ENCODE measurements around the gene SRSF1. TPM values are rescaled to one million over a fixed set of nuclear protein-coding genes. Genes with fewer than 3 reads are reported as not detected.

Gene SRSF1
- polyA plus RNA-seq (2013, experiment 1 of 2), result 308 TPM
- 250 TPM for polyA plus RNA-seq (2013, experiment 2 of 2)

- H3K4me1 ChIP-seq (ENCODE audit: insufficient read depth, low read length), result peaks cover 17% of the 10 kb centered on the region
- H3K36me3 ChIP-seq (ENCODE audit: insufficient read depth, low read length), result peaks cover 40% of the 10 kb centered on the region
- no peaks in the 10 kb centered on the region for H3K9me3 ChIP-seq (ENCODE audit: insufficient read depth, low read depth, low read length)
- under 1% methylated on average over 86 of the region's 86 CpGs for WGBS
- peak within 1 kb of the TSS; percentile 98 for H3K27ac ChIP-seq (ENCODE audit: low read depth, low read length)
- H3K9ac ChIP-seq (ENCODE audit: low read depth, low read length), result peak within 1 kb of the TSS; percentile 99
- peak within 1 kb of the TSS; percentile 83 for H3K4me3 ChIP-seq (ENCODE audit: low read length)
- H3K27me3 ChIP-seq (ENCODE audit: insufficient read depth, low read length), result no peaks in the 10 kb centered on the region
These were observed at the start of gene SRSF1 for GRCh38 chr17:58006924-58007780. SRSF1 (minus strand) TSS chr17:58007246; CDS start chr17:58007137, 109 bp downstream.

GRCh38 chr17:58056476-58056875, 49.4 kb upstream of the SRSF1 start:
- Histone ChIP-seq H3K9ac (ENCODE audit: low read depth, low read length) (no peak overlapping the region), H3K4me3 (ENCODE audit: low read length) (no peak overlapping the region), H3K4me1 (ENCODE audit: insufficient read depth, low read length) (no peaks in the 10 kb centered on the region), H3K9me3 (ENCODE audit: insufficient read depth, low read depth, low read length) (no peaks in the 10 kb centered on the region), H3K27ac (ENCODE audit: low read depth, low read length) (no peak overlapping the region), H3K27me3 (ENCODE audit: insufficient read depth, low read length) (no peaks in the 10 kb centered on the region), H3K36me3 (ENCODE audit: insufficient read depth, low read length) (no peaks in the 10 kb centered on the region)

GRCh38 chr17:58054641-58055040, 47.6 kb upstream of the SRSF1 start:
- Histone ChIP-seq H3K4me1 (ENCODE audit: insufficient read depth, low read length) (no peaks in the 10 kb centered on the region), H3K36me3 (ENCODE audit: insufficient read depth, low read length) (no peaks in the 10 kb centered on the region), H3K9me3 (ENCODE audit: insufficient read depth, low read depth, low read length) (no peaks in the 10 kb centered on the region), H3K4me3 (ENCODE audit: low read length) (no peak overlapping the region), H3K27me3 (ENCODE audit: insufficient read depth, low read length) (no peaks in the 10 kb centered on the region), H3K9ac (ENCODE audit: low read depth, low read length) (no peak overlapping the region), H3K27ac (ENCODE audit: low read depth, low read length) (no peak overlapping the region)
- 85% methylated on average over 6 of the region's 6 CpGs for WGBS

GRCh38 chr17:58052945-58053715, 46.1 kb upstream of the SRSF1 start:
- 88% methylated on average over 8 of the region's 8 CpGs for WGBS
- H3K36me3 ChIP-seq (ENCODE audit: insufficient read depth, low read length), result no peaks in the 10 kb centered on the region
- H3K9ac ChIP-seq (ENCODE audit: low read depth, low read length), result no peak overlapping the region
- no peaks in the 10 kb centered on the region for H3K27me3 ChIP-seq (ENCODE audit: insufficient read depth, low read length)
- H3K4me1 ChIP-seq (ENCODE audit: insufficient read depth, low read length), result no peaks in the 10 kb centered on the region
- no peaks in the 10 kb centered on the region for H3K9me3 ChIP-seq (ENCODE audit: insufficient read depth, low read depth, low read length)
- H3K4me3 ChIP-seq (ENCODE audit: low read length), result no peak overlapping the region
- no peak overlapping the region for H3K27ac ChIP-seq (ENCODE audit: low read depth, low read length)

GRCh38 chr17:58052407-58052806, 45.4 kb upstream of the SRSF1 start:
- Histone ChIP-seq H3K4me3 (ENCODE audit: low read length) (no peak overlapping the region), H3K9ac (ENCODE audit: low read depth, low read length) (no peak overlapping the region), H3K36me3 (ENCODE audit: insufficient read depth, low read length) (no peaks in the 10 kb centered on the region), H3K27ac (ENCODE audit: low read depth, low read length) (no peak overlapping the region), H3K4me1 (ENCODE audit: insufficient read depth, low read length) (0 out of 2 replicates have a peak, but pooled peaks cover 1% of the 10 kb centered on the region), H3K9me3 (ENCODE audit: insufficient read depth, low read depth, low read length) (no peaks in the 10 kb centered on the region), H3K27me3 (ENCODE audit: insufficient read depth, low read length) (no peaks in the 10 kb centered on the region)
- 100% methylated on average over 1 of the region's 1 CpG for WGBS

- Histone ChIP-seq H3K4me3 (ENCODE audit: low read length) (no peak overlapping the region), H3K9ac (ENCODE audit: low read depth, low read length) (no peak overlapping the region), H3K27me3 (ENCODE audit: insufficient read depth, low read length) (no peaks in the 10 kb centered on the region), H3K4me1 (ENCODE audit: insufficient read depth, low read length) (0 out of 2 replicates have a peak, but pooled peaks cover 6% of the 10 kb centered on the region), H3K27ac (ENCODE audit: low read depth, low read length) (no peak overlapping the region), H3K9me3 (ENCODE audit: insufficient read depth, low read depth, low read length) (no peaks in the 10 kb centered on the region), H3K36me3 (ENCODE audit: insufficient read depth, low read length) (no peaks in the 10 kb centered on the region)
- WGBS, result 96% methylated on average over 1 of the region's 1 CpG
These were observed 44.4 kb upstream of the SRSF1 start for GRCh38 chr17:58051468-58051867.

GRCh38 chr17:58050966-58051365, 43.9 kb upstream of the SRSF1 start:
- Histone ChIP-seq H3K9me3 (ENCODE audit: insufficient read depth, low read depth, low read length) (no peaks in the 10 kb centered on the region), H3K27me3 (ENCODE audit: insufficient read depth, low read length) (no peaks in the 10 kb centered on the region), H3K9ac (ENCODE audit: low read depth, low read length) (no peak overlapping the region), H3K4me3 (ENCODE audit: low read length) (no peak overlapping the region), H3K4me1 (ENCODE audit: insufficient read depth, low read length) (0 out of 2 replicates have a peak, but pooled peaks cover 6% of the 10 kb centered on the region), H3K27ac (ENCODE audit: low read depth, low read length) (no peak overlapping the region), H3K36me3 (ENCODE audit: insufficient read depth, low read length) (no peaks in the 10 kb centered on the region)
- WGBS, result 97% methylated on average over 2 of the region's 2 CpGs

GRCh38 chr17:58049533-58049932, 42.5 kb upstream of the SRSF1 start:
- 94% methylated on average over 4 of the region's 4 CpGs for WGBS

GRCh38 chr17:58047376-58048150, 40.5 kb upstream of the SRSF1 start:
- Histone ChIP-seq H3K27ac (ENCODE audit: low read depth, low read length) (no peak overlapping the region), H3K4me3 (ENCODE audit: low read length) (no peak overlapping the region), H3K9me3 (ENCODE audit: insufficient read depth, low read depth, low read length) (no peaks in the 10 kb centered on the region), H3K4me1 (ENCODE audit: insufficient read depth, low read length) (0 out of 2 replicates have a peak, but pooled peaks cover 6% of the 10 kb centered on the region), H3K27me3 (ENCODE audit: insufficient read depth, low read length) (no peaks in the 10 kb centered on the region), H3K9ac (ENCODE audit: low read depth, low read length) (no peak overlapping the region), H3K36me3 (ENCODE audit: insufficient read depth, low read length) (no peaks in the 10 kb centered on the region)
- WGBS, result 88% methylated on average over 4 of the region's 4 CpGs

More at GRCh38 chr17:58049533-58049932, 42.5 kb upstream of the SRSF1 start:
- Histone ChIP-seq H3K4me1 (ENCODE audit: insufficient read depth, low read length) (0 out of 2 replicates have a peak, but pooled peaks cover 6% of the 10 kb centered on the region), H3K4me3 (ENCODE audit: low read length) (no peak overlapping the region), H3K27ac (ENCODE audit: low read depth, low read length) (no peak overlapping the region), H3K9me3 (ENCODE audit: insufficient read depth, low read depth, low read length) (no peaks in the 10 kb centered on the region), H3K36me3 (ENCODE audit: insufficient read depth, low read length) (no peaks in the 10 kb centered on the region), H3K27me3 (ENCODE audit: insufficient read depth, low read length) (no peaks in the 10 kb centered on the region), H3K9ac (ENCODE audit: low read depth, low read length) (no peak overlapping the region)

- 45% methylated on average over 17 of the region's 18 CpGs for WGBS
- no peaks in the 10 kb centered on the region for H3K36me3 ChIP-seq (ENCODE audit: insufficient read depth, low read length)
- H3K4me3 ChIP-seq (ENCODE audit: low read length), result no peak overlapping the region
- no peaks in the 10 kb centered on the region for H3K9me3 ChIP-seq (ENCODE audit: insufficient read depth, low read depth, low read length)
- no peak overlapping the region for H3K9ac ChIP-seq (ENCODE audit: low read depth, low read length)
- H3K4me1 ChIP-seq (ENCODE audit: insufficient read depth, low read length), result 0 out of 2 replicates have a peak, but pooled peaks cover 6% of the 10 kb centered on the region
- H3K27ac ChIP-seq (ENCODE audit: low read depth, low read length), result no peak overlapping the region
- H3K27me3 ChIP-seq (ENCODE audit: insufficient read depth, low read length), result no peaks in the 10 kb centered on the region
These were observed 39.4 kb upstream of the SRSF1 start for GRCh38 chr17:58046239-58047094.
